HK-2 (cell line): ENCODE data around the gene CEP152.
A peak's percentile ranks its signal among the peaks of the same experiment; 100 is the strongest.

Experiments
- DNase-seq: peaks from one replicate; pipeline ENCODE4 v3.0.0-alpha.2; 2018; ENCODE audit not compliant: unreplicated experiment

Gene CEP152

GRCh38 chr15:48766196-48766595, 44.7 kb downstream of the CEP152 start:
- no peak for DNase-seq

- DNase-seq, result no peak
Observed at GRCh38 chr15:48765022-48765421, 45.8 kb downstream of the CEP152 start.

- DNase-seq, result no peak
Observed at GRCh38 chr15:48761393-48762158, 49.3 kb downstream of the CEP152 start.

DNA sequence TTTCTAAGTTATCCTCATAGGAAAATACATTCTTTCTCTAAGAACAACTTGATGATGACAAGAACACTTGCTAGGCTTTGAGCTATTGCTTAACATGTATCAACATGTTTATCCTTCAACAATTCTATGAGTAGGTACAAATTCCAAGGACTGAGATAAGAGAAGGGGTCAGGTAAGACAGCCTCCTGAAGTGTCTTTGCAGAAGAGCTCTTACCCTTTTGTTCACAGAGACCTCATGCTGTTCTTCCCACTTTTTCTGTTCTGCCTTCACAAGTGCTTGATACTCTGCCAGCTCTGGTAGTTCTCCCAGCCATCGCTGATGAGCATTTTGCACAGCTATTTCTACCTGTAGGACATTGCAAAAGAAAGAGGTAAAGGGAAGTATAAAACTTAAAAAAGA, 50.9 kb downstream of the CEP152 start:
- DNase-seq, result no peak

- no peak for DNase-seq
Observed at GRCh38 chr15:48757661-48758060, 53.2 kb downstream of the CEP152 start.

- no peak for DNase-seq
Observed at GRCh38 chr15:48754011-48754410, 56.9 kb downstream of the CEP152 start.

DNA sequence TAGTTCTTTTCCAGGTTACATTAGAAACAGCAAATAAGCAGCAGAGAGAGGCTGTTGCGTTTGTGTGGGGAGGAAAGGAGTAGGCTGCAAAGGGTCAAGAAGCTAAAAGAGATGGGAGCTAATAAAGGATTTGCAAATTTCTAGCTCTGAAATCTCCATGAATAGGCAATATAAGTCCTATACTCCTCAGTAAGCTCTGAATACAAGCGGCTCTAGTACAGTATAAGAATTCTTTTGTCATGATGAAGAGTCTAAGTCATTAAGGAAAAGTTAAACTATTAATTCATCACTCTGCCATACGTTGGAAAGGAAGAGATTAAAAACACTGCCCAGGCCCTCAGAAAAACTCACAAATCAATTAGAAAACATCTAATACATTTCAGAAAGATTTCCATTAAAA, 59.3 kb downstream of the CEP152 start:
- no peak for DNase-seq

DNA sequence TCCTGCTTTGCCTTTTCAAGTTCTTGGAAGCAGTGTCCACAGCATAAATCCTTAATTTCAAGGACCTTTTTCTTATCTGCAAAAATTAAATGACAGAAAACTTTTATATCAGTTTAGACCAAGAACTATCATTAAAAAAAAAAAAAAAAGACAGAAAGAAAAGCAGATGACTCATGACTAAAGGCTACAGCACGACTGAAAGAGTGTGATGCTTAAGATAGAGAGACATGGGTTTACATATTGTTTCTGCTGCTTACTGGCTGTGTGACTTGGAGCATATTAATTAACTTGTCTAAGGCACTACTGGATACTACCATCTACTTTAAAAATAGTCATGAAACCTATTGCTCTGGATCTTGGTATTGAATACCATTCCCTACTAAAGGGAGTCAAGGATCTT, 62.3 kb downstream of the CEP152 start:
- no peak for DNase-seq

DNA sequence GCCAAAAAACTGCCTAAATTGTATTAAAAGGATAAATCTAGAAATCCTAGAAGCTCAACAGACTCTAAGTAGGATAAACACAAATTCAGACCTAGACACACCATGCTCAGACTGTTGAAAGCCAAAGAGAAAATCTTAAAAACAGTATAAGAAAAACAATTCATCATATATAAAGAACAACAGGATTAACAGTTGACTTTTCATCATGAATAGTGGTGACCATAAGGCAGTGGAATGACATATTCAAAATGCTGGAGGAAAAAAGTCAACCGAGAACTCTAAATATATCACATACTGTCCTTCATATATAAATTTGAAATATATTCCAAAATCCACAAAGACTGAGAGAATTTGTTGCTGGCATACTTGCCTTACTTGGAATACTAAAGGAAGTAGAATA, 77.3 kb downstream of the CEP152 start:
- DNase-seq, result no peak

DNA sequence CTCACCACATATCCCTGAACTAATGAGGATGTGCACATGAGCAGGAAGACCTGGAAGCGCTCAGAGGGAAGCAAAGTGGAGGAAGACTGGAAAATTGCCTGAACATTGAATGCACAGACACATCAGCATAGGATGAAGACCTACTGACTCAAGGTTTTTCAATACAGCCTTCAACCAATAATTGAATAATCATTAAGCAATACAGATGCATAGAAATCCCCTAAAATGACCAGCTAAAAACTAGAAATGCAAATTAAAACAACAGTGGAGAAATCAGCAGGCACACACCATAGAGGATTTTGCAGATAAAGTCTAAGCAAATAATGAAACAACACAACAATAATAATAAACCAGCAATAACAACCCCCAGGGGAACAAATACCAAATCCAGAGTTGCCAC, 80.4 kb downstream of the CEP152 start:
- no peak for DNase-seq

- no peak for DNase-seq
Observed at GRCh38 chr15:48723969-48724368, 86.9 kb downstream of the CEP152 start.

GRCh38 chr15:48722764-48723661, 87.9 kb downstream of the CEP152 start:
- peak; percentile 40 for DNase-seq

- DNase-seq, result no peak
Observed at GRCh38 chr15:48721061-48721810, 89.6 kb downstream of the CEP152 start.

GRCh38 chr15:48720646-48721045, 90.2 kb downstream of the CEP152 start:
- no peak for DNase-seq

DNA sequence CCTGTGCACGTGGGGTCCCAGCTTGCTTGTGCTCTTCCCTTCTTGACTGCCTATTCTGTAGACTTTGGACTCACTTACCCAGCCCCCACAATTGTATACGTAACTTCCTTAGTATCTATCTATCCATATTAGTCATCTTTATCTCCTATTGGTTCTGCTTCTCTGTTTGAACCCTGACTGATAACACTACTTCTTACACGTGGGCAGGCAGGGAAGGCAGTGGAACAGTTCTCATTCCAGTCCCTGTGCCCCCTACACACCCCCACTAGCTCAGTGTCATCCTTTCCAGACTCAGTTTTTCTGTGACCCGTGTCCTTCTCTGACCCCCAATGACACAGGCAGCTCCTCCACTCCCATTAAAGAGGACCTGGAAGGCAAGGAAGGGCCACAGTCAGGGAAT, 91.2 kb downstream of the CEP152 start:
- no peak for DNase-seq

GRCh38 chr15:48718646-48719045, 92.2 kb downstream of the CEP152 start:
- DNase-seq, result no peak

DNA sequence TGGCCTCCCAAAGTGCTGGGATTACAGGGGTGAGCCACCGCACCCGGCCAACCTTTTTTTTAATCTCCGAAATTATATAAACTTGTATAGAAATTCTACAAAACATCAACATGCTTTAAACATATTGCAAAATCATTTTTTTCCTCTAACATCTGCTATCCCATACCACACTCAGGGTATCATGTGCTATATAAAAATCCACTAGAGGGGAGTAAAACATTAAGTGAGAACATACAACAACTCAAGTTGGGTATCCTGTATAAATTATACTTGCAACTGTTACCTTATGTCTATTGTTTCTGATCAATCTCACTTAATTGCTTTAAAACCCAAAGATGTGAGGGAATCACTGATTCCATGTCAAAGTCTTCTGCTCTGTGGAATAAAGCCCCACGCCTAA, 93.4 kb downstream of the CEP152 start:
- DNase-seq, result no peak

DNA sequence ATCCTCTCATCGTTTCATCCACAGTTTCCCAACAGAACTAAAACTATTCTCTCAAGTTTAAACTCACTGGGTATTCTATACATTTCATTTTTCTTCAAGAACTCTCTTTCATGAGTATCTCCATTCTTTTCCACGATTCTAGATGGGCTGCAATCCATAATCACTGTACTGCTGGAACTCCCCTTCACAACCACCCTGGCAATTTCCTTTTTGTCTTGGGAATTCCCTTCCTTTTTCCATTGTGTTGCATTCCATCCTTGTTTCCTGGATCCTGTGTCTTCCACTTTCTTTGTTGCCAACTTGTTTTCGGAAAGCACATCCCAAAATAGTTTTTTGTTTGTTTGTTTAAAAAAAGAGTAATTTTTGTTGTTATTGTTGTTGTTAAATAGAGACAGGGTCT, 98.3 kb downstream of the CEP152 start:
- DNase-seq, result no peak

- DNase-seq, result no peak
Observed at GRCh38 chr15:48710952-48711495, 99.8 kb downstream of the CEP152 start.

DNA sequence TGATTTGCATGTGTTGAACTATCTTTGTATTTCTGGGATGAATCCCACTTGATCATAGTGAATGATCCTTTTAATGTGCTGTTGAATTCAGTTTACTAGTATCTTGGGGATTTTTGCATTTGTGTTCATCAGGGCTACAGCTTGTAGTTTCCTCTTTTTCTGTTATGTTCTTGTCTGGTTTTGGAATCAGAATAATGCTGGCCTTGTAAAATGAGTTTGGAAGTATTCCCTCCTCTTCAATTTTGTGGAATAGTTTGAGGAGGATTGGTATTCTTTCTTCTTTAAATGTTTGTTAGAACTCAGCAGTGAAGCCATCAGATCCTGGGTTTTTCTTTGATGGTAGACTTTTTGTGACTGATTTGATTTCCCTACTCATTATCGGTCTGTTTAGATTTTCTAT, 102.2 kb downstream of the CEP152 start:
- no peak for DNase-seq

- DNase-seq, result no peak
Observed at GRCh38 chr15:48705381-48705780, 105.5 kb downstream of the CEP152 start.

DNA sequence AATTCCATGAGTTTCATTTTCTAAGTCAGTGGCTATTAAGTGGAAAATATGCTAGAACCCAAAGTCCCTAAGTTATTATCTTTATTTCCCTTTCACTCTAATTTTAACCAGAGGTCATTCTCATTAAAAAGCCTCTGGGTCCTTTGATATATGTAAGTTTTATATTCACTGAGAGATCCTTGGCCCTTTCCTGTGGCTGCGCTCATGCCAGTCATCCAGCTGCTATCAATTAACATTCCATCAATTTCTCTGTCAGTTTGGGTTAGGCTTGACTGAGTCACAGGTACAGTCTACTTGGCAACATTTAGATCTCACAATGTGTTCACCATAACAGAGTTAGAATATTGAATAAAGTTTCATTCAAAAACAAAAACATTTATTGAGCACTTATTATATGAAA, 107.3 kb downstream of the CEP152 start:
- no peak for DNase-seq
